ENCODE data around the gene PHF2.

DNA sequence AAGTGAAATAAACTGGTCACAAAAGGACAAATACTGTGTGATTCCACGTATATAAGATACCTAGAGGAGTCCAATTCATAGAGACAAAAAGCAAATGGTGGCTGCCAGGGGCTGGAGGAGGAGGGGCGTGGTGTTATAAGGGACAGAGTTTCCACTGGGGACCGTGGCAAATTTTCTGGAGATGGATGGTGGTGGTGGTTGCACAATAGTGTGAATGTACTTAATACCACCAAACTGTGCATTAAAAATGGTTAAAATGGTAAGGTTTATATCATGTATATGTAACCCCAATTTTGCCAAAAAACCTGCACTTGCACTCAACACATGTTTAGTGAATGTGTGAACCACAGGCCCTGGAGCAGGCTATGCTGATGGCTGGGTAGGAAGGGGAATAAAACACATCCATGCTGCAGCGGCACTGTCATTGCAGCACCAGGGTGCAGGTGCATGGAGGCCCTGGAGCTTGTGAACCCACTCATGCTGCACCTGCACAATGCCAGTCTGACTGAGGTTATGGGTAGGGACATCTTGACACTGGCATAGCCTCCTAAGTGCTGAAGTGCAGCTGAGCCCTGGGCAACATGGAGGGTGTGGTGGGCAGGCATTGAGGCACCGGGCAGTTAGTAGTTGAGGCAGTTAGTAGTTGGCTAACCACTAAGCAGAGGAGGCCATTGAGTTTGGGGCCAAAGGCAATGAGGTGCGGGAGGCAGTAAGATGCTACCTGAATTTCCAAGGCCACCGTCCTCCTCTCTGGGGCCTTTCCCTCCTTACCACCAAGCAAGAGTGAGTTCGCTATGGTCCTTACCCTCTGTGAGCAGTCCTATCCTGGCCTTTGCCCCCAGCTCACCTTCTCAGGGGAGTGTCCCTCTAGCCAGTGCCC, 3.5 kb upstream of the PHF2 start:
- TF ChIP-seq EZH2phosphoT487 (IDR thresholded peaks at IDR 0.05; ENCODE audit: low read length) (no peak), EZH2 (optimal IDR thresholded peaks at IDR 0.05; ENCODE audit: low read depth, low read length) (no peak)
- TF ChIP-seq, protein P1, sequence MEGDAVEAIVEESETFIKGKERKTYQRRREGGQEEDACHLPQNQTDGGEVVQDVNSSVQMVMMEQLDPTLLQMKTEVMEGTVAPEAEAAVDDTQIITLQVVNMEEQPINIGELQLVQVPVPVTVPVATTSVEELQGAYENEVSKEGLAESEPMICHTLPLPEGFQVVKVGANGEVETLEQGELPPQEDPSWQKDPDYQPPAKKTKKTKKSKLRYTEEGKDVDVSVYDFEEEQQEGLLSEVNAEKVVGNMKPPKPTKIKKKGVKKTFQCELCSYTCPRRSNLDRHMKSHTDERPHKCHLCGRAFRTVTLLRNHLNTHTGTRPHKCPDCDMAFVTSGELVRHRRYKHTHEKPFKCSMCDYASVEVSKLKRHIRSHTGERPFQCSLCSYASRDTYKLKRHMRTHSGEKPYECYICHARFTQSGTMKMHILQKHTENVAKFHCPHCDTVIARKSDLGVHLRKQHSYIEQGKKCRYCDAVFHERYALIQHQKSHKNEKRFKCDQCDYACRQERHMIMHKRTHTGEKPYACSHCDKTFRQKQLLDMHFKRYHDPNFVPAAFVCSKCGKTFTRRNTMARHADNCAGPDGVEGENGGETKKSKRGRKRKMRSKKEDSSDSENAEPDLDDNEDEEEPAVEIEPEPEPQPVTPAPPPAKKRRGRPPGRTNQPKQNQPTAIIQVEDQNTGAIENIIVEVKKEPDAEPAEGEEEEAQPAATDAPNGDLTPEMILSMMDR (IDR thresholded peaks at IDR 0.05; ENCODE audit: low read length) = no peak
